Activated naive CD4-positive, alpha-beta T cell treated with anti-CD3 and anti-CD28 coated beads for 36 hours (primary cell): ENCODE measurements around the gene GRPEL1. TPM values are rescaled to one million over a fixed set of nuclear protein-coding genes. Genes with fewer than 3 reads are reported as not detected.
A peak's percentile ranks its signal among the peaks of the same experiment; 100 is the strongest.

ENCODE experiments used
- CTCF ChIA-PET: fragments of 350-600 bp; sonication (Branson Sonifier 250); formaldehyde crosslinking; loops from one replicate; lab custom pipeline; 2021; ENCODE audit warnings: antibody characterized with exemption; lab: Charles Lee
- DNase-seq: peaks from one replicate; pipeline ENCODE4 v3.0.0-alpha.2; 2020
- H3K27ac Mint-ChIP-seq: one replicate; pipeline ENCODE4 v1.8.0; 2021; ENCODE audit warnings: mild to moderate bottlenecking, mixed read lengths
- H3K27me3 Mint-ChIP-seq: one replicate; pipeline ENCODE4 v1.8.0; 2021; ENCODE audit warnings: low read depth, mixed read lengths
- H3K36me3 Mint-ChIP-seq: one replicate; pipeline ENCODE4 v1.8.0; 2021; ENCODE audit warnings: low read depth, mixed read lengths
- H3K4me1 Mint-ChIP-seq: one replicate; pipeline ENCODE4 v1.8.0; 2021; ENCODE audit warnings: low read depth, mixed read lengths
- H3K4me3 Mint-ChIP-seq: one replicate; pipeline ENCODE4 v1.8.0; 2021; ENCODE audit warnings: mild to moderate bottlenecking, moderate library complexity, mixed read lengths
- H3K9me3 Mint-ChIP-seq: one replicate; pipeline ENCODE4 v1.8.0; 2021; ENCODE audit warnings: mixed read lengths
- intact Hi-C: fragments of 100-400 bp; cut with micrococcal nuclease; formaldehyde crosslinking; loops from one replicate; pipeline ENCODE4 v1.15.1; 2023
- total RNA-seq, 2 experiments: library from RNA; stranded (reverse); gene quantifications; one replicate each; pipeline ENCODE4 v1.2.3, GENCODE V29; 2021

GRPEL1 gene
- total RNA-seq, result 10 to 100 TPM; 53.7 to 53.9 TPM

DNA sequence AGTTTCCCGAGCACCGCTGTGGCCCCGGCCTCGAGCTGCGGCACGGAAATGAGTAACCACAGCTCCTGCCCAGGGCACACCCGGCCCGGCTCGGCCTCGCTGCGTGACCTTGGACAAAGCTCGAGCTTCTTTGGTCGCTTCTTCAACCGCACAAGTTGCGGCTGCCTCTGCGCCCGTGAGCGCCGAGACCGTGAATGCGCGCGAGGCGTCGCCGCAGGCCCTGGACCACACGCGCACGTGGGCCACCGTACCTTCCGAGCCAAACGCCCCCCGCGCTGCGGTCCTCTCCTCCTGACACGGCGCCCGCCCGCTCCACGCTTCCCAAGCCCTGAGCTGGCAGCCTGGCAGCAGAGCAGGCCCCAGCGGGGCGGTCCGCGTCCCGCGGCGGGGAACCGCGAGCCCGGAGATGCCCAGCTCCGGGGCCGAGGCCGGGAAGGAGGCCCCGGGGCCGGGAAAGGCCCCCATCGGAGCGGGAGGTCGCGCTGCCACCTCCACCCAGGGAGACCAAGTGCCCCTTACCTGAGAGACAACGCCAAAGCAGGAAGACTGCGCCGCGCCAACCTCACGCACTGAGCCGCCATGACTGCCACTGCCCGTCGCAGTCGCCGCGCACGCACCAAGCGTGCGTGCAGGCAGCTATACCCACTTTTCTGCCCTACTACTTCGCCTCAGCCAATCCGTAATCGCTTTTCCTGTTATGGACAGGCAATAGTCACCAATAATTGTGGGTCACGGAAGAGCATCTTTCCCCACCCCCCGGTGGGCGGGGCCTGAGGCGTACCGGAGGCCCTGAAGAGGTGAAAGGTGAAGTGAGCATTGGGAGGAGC lies at the start of gene GRPEL1:
Gene GRPEL1 (minus strand): TSS at position 613 of the 827 bp plus-strand sequence. CDS start 32 bp downstream, at position 581.
- CTCF ChIA-PET, result interaction anchor here (0.6 to 12.8 kb wide), 9 partner anchors 16 to 559 kb away, joined by 3 to 155 read pairs (median 7); partner anchors contain the start of genes TADA2B and TBC1D14

DNA sequence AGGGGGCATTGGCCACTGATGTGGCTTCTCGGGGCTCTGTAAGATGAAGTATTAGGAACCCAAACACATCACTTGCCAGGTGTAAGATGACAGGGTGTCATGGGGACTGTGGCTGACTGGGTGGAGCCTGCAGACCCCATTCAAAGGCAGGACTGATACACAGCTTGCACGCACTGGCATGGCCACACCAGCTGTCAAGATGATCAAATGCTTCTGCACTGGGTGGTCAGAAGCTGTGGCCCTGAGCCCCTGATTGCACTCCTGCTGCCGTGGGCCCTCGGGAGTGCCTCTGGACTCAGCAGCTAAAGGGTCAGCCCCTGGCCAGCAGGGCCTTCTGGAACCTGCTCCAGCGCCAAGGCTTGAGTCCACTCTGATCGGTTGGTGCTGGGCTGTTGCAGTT lies 48.8 kb upstream of the GRPEL1 start:
- CTCF ChIA-PET, result no interaction called here
- intact Hi-C loops, result no loop called here
- Mint-ChIP-seq H3K27me3 (peaks cover 10% of the 10 kb centered on the region), H3K4me3 (no peak overlapping the region), H3K27ac (no peak overlapping the region), H3K36me3 (no peaks in the 10 kb centered on the region), H3K4me1 (no peaks in the 10 kb centered on the region), H3K9me3 (no peaks in the 10 kb centered on the region)
- no peak for DNase-seq

More for the DNA sequence above, at the start of gene GRPEL1:
- intact Hi-C loops, result loop anchor here (1.0 kb wide), 10 partner anchors 24 to 492 kb away; partner anchors contain the start of genes BLOC1S4, MAN2B2, TADA2B and TBC1D14
- peak within 1 kb of the TSS; percentile 96 for H3K4me3 Mint-ChIP-seq
- H3K27me3 Mint-ChIP-seq, result no peaks in the 10 kb centered on the region
- H3K27ac Mint-ChIP-seq, result peak within 1 kb of the TSS; percentile 89
- no peaks in the 10 kb centered on the region for H3K9me3 Mint-ChIP-seq
- DNase-seq, result peak; percentile 100
- H3K36me3 Mint-ChIP-seq, result peaks cover 26% of the 10 kb centered on the region
- H3K4me1 Mint-ChIP-seq, result peaks cover 39% of the 10 kb centered on the region

DNA sequence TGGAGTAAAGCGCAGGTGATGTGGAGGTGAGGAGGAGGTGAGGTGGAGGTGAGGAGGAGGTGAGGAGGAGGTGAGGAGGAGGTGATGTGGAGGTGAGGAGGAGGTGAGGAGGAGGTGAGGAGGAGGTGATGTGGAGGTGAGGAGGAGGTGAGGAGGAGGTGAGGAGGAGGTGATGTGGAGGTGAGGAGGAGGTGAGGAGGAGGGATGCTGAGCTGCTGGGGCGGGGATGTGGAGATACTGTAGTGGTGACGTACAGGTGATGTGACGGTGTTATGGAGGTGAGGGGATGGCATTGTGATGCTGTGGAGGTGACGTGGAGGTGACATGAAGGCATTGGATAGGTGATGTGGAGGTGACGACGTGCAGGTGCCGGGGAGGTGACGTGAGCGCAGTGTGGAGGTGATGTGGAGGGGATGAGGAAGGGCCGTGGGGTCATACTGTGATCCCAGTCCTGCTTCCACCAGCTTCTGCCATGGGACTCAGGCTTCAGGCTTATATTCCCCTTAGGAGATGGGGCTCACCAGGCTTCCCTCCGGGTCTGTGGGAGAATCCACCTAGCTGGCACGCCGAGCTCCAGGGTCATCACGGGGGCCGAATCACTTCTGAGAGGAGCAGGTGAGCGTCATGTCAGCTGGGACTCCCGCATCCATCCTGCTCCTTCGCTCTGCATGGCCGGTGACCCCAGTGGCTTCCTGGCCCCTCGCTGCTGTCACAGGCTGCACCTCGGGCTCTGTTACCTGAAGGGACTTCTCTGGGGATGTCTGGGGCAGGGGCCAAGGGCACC lies 47.9 kb upstream of the GRPEL1 start:
- Mint-ChIP-seq H3K9me3 (no peaks in the 10 kb centered on the region), H3K36me3 (no peaks in the 10 kb centered on the region), H3K4me1 (no peaks in the 10 kb centered on the region), H3K27me3 (peaks cover 10% of the 10 kb centered on the region), H3K4me3 (no peak overlapping the region), H3K27ac (no peak overlapping the region)
- DNase-seq, result no peak
- CTCF ChIA-PET, result no interaction called here
- intact Hi-C loops, result no loop called here

DNA sequence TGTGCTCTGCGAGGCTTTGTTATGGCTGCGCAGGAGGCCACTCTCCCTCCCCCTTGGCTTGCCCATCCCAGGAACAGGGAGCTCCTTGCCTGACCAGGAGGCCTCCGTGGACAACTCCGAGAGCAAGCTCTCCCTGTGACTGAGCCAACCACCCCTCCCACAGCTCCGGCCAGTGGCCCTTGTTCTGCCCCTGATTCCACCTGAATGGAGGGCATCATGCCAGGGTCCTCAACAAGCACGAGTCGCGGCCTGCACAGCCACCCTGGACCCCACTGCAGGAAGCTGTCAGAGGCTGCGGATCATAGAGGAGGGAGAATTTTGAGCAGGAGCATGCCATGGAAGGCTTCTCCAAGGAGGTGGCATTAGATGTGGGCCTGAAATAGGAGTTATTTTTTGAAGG lies 44.8 kb upstream of the GRPEL1 start:
- intact Hi-C loops, result no loop called here
- H3K4me1 Mint-ChIP-seq, result no peaks in the 10 kb centered on the region
- H3K9me3 Mint-ChIP-seq, result no peaks in the 10 kb centered on the region

DNA sequence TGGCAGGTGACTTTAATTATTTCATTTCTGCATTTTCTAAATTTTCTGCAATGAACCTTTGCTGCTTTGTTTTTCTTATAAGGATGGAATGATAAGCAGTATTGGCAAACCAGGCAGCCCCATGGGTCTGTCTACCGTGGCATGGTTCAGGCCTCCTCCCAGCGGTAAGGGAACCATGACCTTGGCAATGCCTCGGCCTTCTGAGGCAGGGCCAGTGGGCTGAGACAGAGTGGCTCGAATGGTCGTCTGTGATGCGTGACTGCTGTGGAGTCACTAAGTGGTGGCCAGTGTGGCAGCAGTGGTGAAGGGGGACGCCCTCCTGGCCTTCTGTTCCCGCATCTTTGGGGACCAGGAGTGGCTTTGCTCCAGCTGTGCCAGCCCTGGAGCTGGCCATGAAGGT lies 43.6 kb upstream of the GRPEL1 start:
- no peaks in the 10 kb centered on the region for H3K27me3 Mint-ChIP-seq
- no peak for DNase-seq
- no peak overlapping the region for H3K27ac Mint-ChIP-seq
- H3K4me1 Mint-ChIP-seq, result no peaks in the 10 kb centered on the region
- CTCF ChIA-PET, result interaction anchor here (1.4 kb wide), 1 partner anchor 9 kb away, joined by 6 read pairs; no protein-coding TSS in a partner anchor
- no peaks in the 10 kb centered on the region for H3K9me3 Mint-ChIP-seq
- no peak overlapping the region for H3K4me3 Mint-ChIP-seq
- intact Hi-C loops, result no loop called here
- no peaks in the 10 kb centered on the region for H3K36me3 Mint-ChIP-seq

More for the DNA sequence above, 44.8 kb upstream of the GRPEL1 start:
- DNase-seq, result no peak
- CTCF ChIA-PET, result interaction anchor here (1.4 kb wide), 1 partner anchor 11 kb away, joined by 6 read pairs; no protein-coding TSS in a partner anchor
- Mint-ChIP-seq H3K27ac (no peak overlapping the region), H3K36me3 (no peaks in the 10 kb centered on the region), H3K4me3 (no peak overlapping the region), H3K27me3 (no peaks in the 10 kb centered on the region)

DNA sequence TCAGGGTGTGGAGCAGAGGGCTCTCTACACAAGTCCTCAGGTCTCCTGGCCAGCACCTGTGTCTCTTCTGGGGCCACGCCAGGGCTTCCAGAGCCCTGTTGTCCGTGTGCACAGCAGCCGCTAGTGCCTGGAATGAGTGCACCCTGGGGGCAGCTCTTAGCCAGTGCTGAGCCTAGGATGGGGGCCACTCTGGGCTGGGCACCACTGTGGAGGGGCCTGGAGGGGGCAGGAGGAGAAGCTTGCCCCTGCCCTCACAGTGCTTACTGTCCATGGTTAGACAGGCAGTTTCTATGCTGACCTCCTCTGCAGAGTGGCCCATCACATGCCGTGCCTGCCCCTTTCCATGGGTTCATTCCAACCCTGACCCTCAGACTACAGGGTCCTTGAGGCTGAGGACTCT lies 42.7 kb upstream of the GRPEL1 start:
- no peaks in the 10 kb centered on the region for H3K36me3 Mint-ChIP-seq
- no peaks in the 10 kb centered on the region for H3K9me3 Mint-ChIP-seq
- H3K4me1 Mint-ChIP-seq, result no peaks in the 10 kb centered on the region
- DNase-seq, result no peak
- H3K27me3 Mint-ChIP-seq, result no peaks in the 10 kb centered on the region
- CTCF ChIA-PET, result no interaction called here
- no peak overlapping the region for H3K4me3 Mint-ChIP-seq
- intact Hi-C loops, result no loop called here
- no peak overlapping the region for H3K27ac Mint-ChIP-seq

DNA sequence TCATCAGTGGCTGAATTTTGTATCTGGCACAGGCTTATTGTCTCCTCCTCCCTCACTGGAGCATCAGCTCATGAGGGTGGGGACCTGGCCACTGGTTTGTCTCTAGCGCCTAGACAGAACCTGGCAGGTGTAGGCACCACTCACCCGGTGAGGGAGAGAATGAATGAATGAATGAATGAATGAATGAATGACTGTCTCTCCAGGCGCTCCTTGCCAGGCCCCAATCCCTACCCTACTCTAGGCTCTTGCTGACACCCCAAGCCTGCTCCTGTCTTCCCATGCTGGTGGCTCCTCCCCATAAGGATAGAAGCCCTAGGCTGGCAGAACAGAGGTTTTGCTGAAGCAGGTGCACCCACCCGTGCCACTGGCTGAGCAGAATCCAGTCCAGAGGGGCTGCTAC lies 41.3 kb upstream of the GRPEL1 start:
- no peaks in the 10 kb centered on the region for H3K36me3 Mint-ChIP-seq
- CTCF ChIA-PET, result no interaction called here
- H3K27me3 Mint-ChIP-seq, result no peaks in the 10 kb centered on the region
- no peaks in the 10 kb centered on the region for H3K9me3 Mint-ChIP-seq
- H3K4me1 Mint-ChIP-seq, result no peaks in the 10 kb centered on the region
- intact Hi-C loops, result no loop called here
- no peak for DNase-seq
- no peak overlapping the region for H3K4me3 Mint-ChIP-seq
- H3K27ac Mint-ChIP-seq, result no peak overlapping the region

DNA sequence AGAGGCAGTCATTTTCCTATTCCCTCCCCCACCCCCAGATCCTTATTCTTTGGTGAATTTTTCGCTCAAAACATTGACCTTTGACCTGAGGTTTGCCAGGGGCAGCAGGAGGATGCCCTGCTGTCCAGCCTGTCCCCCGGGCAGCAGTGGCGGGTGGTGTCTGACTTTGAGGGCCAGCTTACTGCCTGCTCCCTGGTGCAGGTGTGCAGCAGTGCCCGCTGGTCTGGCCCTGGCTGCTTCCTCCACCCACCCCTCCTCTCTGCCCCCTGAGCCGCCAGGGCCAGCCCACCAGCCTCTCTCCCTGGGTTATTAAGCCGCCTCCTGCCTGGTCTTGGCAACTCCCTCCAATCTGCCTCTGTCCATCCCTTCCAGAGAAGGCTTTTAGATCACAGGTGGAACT lies 40.8 kb upstream of the GRPEL1 start:
- H3K9me3 Mint-ChIP-seq, result no peaks in the 10 kb centered on the region
- no peaks in the 10 kb centered on the region for H3K27me3 Mint-ChIP-seq
- CTCF ChIA-PET, result no interaction called here
- DNase-seq, result no peak
- H3K4me3 Mint-ChIP-seq, result no peak overlapping the region
- H3K36me3 Mint-ChIP-seq, result no peaks in the 10 kb centered on the region
- no peak overlapping the region for H3K27ac Mint-ChIP-seq
- intact Hi-C loops, result no loop called here
- H3K4me1 Mint-ChIP-seq, result no peaks in the 10 kb centered on the region

DNA sequence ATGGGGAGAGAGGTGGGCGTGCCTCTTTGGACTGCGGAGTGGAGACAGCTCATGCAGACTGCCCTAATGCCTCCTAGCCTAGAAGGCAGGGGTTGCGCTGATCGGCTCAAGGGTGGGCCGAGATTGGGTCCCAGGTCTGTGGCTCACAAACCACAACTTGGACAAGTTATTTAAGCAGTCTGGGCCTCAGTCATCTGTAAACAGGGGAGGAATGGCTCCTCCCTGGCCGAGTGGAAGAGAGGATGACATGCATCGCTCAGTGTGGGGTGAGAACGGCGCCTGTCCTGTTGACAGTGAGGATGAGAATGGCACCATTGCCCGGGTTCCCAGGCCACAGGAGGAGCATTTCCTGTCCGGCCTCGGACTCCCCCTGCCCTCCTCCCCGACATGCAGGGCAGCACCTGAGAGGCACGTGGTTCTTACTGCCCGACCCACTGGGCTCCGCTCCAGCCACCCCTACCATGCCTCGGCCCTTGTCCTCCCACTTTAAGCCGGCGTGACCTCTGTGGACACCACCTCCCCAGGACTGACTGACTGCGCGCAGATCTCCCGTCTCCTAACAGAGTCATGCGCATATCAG lies 40.3 kb upstream of the GRPEL1 start:
- H3K4me1 Mint-ChIP-seq, result no peaks in the 10 kb centered on the region
- DNase-seq, result no peak
- CTCF ChIA-PET, result no interaction called here
- H3K27ac Mint-ChIP-seq, result no peak overlapping the region
- intact Hi-C loops, result no loop called here
- H3K27me3 Mint-ChIP-seq, result no peaks in the 10 kb centered on the region
- H3K4me3 Mint-ChIP-seq, result no peak overlapping the region
- peaks cover under 1% of the 10 kb centered on the region for H3K36me3 Mint-ChIP-seq
- no peaks in the 10 kb centered on the region for H3K9me3 Mint-ChIP-seq

DNA sequence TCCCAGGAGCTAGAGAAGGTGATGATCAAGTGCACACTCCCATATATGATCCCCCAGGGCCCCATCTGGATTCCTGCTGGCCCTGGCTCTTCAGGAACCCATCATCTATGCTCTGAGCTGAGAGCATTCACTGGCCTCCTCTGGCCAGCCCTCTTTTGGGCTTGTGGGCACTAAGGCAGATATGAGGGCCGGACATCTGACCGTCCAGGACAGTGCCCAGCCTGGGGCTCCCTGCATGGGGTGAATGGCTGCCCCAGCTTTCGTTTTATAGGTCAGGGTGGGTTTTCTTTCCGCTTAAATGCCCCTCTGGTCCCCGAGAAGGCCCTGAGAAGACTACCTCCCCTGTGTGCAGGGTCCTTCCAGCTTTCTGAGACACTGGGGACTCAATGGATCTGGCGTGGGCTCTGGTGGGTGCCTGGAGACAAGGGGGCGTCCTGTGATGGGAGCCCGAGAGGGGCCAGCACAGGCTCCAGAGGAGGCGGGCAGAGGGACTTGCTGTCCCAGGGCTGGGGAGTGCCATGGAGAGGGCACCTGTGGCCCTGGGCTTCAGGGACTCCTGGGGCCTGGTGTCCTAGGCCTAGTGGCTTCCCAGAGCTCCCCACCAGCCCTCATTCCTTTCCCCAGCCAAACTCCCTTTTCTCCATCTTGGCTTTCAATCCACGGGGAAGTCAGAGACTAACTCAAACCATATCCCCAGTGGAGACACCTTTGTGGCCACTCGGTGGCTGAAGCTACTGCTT lies 39.5 kb upstream of the GRPEL1 start:
- CTCF ChIA-PET, result no interaction called here
- H3K36me3 Mint-ChIP-seq, result peaks cover 2% of the 10 kb centered on the region
- H3K4me1 Mint-ChIP-seq, result peaks cover under 1% of the 10 kb centered on the region
- H3K27ac Mint-ChIP-seq, result no peak overlapping the region
- no peak overlapping the region for H3K4me3 Mint-ChIP-seq
- no peaks in the 10 kb centered on the region for H3K27me3 Mint-ChIP-seq
- DNase-seq, result no peak
- intact Hi-C loops, result no loop called here
- H3K9me3 Mint-ChIP-seq, result no peaks in the 10 kb centered on the region

DNA sequence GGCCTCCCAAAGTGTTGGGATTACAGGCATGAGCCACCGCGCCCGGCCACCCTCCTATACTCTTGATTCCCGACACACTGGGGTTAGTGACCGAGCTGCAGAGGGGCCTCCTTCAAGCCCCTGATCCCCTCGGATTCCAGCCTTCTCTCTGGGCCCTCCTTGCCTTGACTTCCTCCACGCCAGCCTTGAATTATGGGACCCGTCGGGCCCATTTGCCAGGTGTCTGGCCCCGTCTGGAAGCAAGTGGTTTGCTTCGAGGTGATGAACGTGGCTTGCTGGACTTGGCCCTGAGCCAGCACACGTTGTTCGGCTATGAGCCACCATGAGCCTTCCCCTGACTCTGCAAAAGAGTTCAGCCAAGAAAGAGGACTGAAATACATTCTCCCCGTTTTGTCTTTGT lies 37.4 kb upstream of the GRPEL1 start:
- Mint-ChIP-seq H3K4me3 (no peak overlapping the region), H3K9me3 (no peaks in the 10 kb centered on the region), H3K27me3 (no peaks in the 10 kb centered on the region), H3K36me3 (peaks cover 2% of the 10 kb centered on the region), H3K4me1 (peaks cover 8% of the 10 kb centered on the region), H3K27ac (no peak overlapping the region)
- CTCF ChIA-PET, result interaction anchor here (2.2 kb wide), 1 partner anchor 35 kb away, joined by 10 read pairs; no protein-coding TSS in a partner anchor
- DNase-seq, result no peak
- intact Hi-C loops, result no loop called here
